ENCODE measurements around the gene MYO5B. TPM values are rescaled to one million over a fixed set of nuclear protein-coding genes. Genes with fewer than 3 reads are reported as not detected.

Gene MYO5B
- polyA plus RNA-seq, 1 of the 3 experiments (the other 2 are of a cell fraction) = 1.3 TPM

DNA sequence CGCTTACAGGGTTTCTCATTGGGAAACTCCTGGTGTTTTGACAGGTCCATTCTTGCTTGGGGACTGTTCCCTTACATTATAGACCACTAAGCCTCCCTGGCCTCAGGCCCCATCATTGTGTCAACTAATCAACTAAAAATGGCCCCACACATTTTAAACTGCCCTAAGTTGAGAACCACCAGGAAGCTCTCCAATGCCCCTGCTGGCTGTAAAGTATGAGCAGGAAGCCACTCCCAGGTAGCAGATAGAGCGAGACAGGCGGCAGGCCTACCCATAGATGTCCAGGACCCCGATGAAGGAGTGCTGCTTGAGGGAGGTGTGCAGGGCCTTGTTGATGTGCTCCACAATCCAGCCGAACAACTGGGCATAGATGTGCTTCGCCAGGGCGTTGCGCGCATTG lies 220.9 kb downstream of the MYO5B start:
- Histone ChIP-seq H3K36me3 (replicated peaks in 1 of 2; ENCODE audit: control insufficient read depth in 1 of 2, insufficient read depth in 2 of 2, low read length in 1 of 2) (no peaks in the 10 kb centered on the region), H3K4me2 (no peak overlapping the region), H3K4me1 (ENCODE audit: control insufficient read depth in 1 of 2, insufficient read depth in 2 of 2, low read depth in 1 of 2, low read length in 1 of 2) (peaks cover 0 to 9% of the 10 kb centered on the region in 2 experiments; a peak in 1 of 4 replicates), H2AFZ (ENCODE audit: low read depth) (no peak overlapping the region), H4K20me1 (ENCODE audit: insufficient read depth) (no peaks in the 10 kb centered on the region), H3K79me2 (ENCODE audit: insufficient read depth) (no peaks in the 10 kb centered on the region), H3F3A (replicated peaks; ENCODE audit: insufficient read depth) (no peaks in the 10 kb centered on the region), H3K9me3 (no peaks in the 10 kb centered on the region), H3K27me3 (ENCODE audit: insufficient read depth) (peaks cover 8% of the 10 kb centered on the region; the same call in 1 of the 2 replicates), H3K9ac (no peak overlapping the region), H3K27ac (ENCODE audit: low read depth in 2 of 2, low read length in 1 of 2) (no peak overlapping the region), H3K4me3 (ENCODE audit: low read depth in 2 of 2, low read length in 1 of 2) (no peak overlapping the region), H3K9me2 (no peaks in the 10 kb centered on the region)
- POLR2A ChIA-PET = no interaction called here
- TF ChIP-seq, protein P1, sequence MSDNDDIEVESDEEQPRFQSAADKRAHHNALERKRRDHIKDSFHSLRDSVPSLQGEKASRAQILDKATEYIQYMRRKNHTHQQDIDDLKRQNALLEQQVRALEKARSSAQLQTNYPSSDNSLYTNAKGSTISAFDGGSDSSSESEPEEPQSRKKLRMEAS (IDR thresholded peaks at IDR 0.05; ENCODE audit: low read depth) = no peak
- TF ChIP-seq, protein P2, sequence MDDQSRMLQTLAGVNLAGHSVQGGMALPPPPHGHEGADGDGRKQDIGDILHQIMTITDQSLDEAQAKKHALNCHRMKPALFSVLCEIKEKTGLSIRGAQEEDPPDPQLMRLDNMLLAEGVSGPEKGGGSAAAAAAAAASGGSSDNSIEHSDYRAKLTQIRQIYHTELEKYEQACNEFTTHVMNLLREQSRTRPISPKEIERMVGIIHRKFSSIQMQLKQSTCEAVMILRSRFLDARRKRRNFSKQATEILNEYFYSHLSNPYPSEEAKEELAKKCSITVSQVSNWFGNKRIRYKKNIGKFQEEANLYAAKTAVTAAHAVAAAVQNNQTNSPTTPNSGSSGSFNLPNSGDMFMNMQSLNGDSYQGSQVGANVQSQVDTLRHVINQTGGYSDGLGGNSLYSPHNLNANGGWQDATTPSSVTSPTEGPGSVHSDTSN (IDR thresholded peaks at IDR 0.05) = no peak
- TF ChIP-seq, protein P3, sequence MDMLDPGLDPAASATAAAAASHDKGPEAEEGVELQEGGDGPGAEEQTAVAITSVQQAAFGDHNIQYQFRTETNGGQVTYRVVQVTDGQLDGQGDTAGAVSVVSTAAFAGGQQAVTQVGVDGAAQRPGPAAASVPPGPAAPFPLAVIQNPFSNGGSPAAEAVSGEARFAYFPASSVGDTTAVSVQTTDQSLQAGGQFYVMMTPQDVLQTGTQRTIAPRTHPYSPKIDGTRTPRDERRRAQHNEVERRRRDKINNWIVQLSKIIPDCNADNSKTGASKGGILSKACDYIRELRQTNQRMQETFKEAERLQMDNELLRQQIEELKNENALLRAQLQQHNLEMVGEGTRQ (IDR thresholded peaks at IDR 0.05; ENCODE audit: borderline replicate concordance, low read depth, low read length) = no peak
- no peak for TF ChIP-seq MEF2A (IDR thresholded peaks at IDR 0.05; ENCODE audit: borderline replicate concordance, low read depth)
- no peak for TF ChIP-seq TAF1 (IDR thresholded peaks at IDR 0.05; ENCODE audit: borderline replicate concordance, low read depth, low read length)
- TF ChIP-seq EZH2phosphoT487 (IDR thresholded peaks at IDR 0.05; ENCODE audit: borderline replicate concordance, low read depth) = no peak
- TF ChIP-seq SIN3A (IDR thresholded peaks at IDR 0.05; ENCODE audit: borderline replicate concordance, low read depth, low read length) = no peak
- TF ChIP-seq, protein P4, sequence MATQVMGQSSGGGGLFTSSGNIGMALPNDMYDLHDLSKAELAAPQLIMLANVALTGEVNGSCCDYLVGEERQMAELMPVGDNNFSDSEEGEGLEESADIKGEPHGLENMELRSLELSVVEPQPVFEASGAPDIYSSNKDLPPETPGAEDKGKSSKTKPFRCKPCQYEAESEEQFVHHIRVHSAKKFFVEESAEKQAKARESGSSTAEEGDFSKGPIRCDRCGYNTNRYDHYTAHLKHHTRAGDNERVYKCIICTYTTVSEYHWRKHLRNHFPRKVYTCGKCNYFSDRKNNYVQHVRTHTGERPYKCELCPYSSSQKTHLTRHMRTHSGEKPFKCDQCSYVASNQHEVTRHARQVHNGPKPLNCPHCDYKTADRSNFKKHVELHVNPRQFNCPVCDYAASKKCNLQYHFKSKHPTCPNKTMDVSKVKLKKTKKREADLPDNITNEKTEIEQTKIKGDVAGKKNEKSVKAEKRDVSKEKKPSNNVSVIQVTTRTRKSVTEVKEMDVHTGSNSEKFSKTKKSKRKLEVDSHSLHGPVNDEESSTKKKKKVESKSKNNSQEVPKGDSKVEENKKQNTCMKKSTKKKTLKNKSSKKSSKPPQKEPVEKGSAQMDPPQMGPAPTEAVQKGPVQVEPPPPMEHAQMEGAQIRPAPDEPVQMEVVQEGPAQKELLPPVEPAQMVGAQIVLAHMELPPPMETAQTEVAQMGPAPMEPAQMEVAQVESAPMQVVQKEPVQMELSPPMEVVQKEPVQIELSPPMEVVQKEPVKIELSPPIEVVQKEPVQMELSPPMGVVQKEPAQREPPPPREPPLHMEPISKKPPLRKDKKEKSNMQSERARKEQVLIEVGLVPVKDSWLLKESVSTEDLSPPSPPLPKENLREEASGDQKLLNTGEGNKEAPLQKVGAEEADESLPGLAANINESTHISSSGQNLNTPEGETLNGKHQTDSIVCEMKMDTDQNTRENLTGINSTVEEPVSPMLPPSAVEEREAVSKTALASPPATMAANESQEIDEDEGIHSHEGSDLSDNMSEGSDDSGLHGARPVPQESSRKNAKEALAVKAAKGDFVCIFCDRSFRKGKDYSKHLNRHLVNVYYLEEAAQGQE (IDR thresholded peaks at IDR 0.05; ENCODE audit: low read depth, low read length) = no peak
- TF ChIP-seq NRF1 (IDR thresholded peaks at IDR 0.05; ENCODE audit: low read depth, low read length) = no peak
- TF ChIP-seq RCOR1 (IDR thresholded peaks at IDR 0.05; ENCODE audit: low read length) = no peak
- no peak for TF ChIP-seq YY1 (IDR thresholded peaks at IDR 0.05; ENCODE audit: low read depth)
- no peak for TF ChIP-seq TEAD4 (IDR thresholded peaks at IDR 0.05; ENCODE audit: borderline replicate concordance, insufficient read depth)
- TF ChIP-seq ELF1 (IDR thresholded peaks at IDR 0.05) = no peak
- 92% methylated on average over 6 of the region's 9 CpGs for WGBS (ENCODE audit: low lambda C conversion rate)
- CTCF ChIA-PET = interaction anchor here (0.6 kb wide), 1 partner anchor 593 kb away, joined by 3 read pairs; no protein-coding TSS in a partner anchor
- DNase-seq = no peak

Data from SK-N-SH (cell line).